ENCODE data around the gene PSTPIP1. TPM values are rescaled to one million over a fixed set of nuclear protein-coding genes. Genes with fewer than 3 reads are reported as not detected.

The PSTPIP1 gene
- total and polyA plus RNA-seq, 2 of the 4 experiments (the other 2 are of a cell fraction), result 0.36 to 1.1 TPM

DNA sequence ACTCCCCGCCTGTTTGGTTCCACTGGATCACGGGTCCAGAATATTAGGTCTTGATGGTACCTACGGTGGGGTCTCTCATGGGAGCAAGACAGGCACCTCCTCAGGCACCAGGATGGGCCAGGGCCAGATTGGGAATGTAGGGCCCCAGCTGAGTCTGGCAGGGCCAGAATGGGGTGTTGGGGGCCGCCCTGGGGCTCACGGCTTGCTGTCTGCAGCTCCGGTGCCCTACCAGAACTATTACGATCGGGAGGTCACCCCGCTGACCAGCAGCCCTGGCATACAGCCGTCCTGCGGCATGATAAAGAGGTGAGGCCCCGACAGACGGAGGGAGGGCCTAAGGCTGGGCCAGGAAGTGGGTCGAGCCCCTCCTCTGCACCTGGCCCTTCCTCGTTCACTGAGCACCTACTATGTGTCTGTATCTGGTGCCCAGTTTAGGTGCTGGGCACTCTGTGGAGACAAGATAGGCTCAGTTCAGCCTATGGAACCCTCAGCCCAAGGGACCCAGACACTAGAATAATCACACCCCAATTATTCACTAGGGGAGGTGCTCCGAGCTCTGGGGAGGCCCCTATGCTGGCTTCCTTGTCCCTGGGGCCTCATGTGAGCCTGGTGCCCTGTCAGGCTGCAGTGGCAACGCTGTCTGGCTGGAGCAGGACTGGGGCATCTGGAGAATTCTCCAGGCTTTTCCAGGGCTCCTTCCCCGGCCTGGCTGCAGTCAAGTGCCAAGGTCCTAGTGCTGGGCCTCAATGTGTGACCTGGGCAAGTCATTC lies 37.9 kb downstream of the PSTPIP1 start:
- no peaks in the 10 kb centered on the region for H3K9me3 ChIP-seq (ENCODE audit: control insufficient read depth, insufficient read depth, low read length)
- 0 out of 2 replicates have a peak, but pooled peaks cover 2% of the 10 kb centered on the region for H3K4me1 ChIP-seq (ENCODE audit: control insufficient read depth, insufficient read depth, low read length)
- no peak overlapping the region for H3K14ac ChIP-seq (replicated peaks; ENCODE audit: low read depth, low read length)
- no peak overlapping the region for H2BK5ac ChIP-seq (ENCODE audit: low read depth, low read length, poor library complexity, severe bottlenecking)
- no peaks in the 10 kb centered on the region for H3K27me3 ChIP-seq (ENCODE audit: control insufficient read depth, insufficient read depth, low read length)
- H3K79me1 ChIP-seq (ENCODE audit: low read depth in 1 of 2, low read length in 2 of 2), result peaks cover 0 to 14% of the 10 kb centered on the region in 2 experiments; a peak in 1 of 4 replicates
- no peak overlapping the region for H3K4me2 ChIP-seq (ENCODE audit: low read depth, low read length)
- H3K4ac ChIP-seq (ENCODE audit: low read depth, low read length), result no peak overlapping the region
- no peak overlapping the region for H4K91ac ChIP-seq (ENCODE audit: insufficient read depth, low read depth, low read length)
- in situ Hi-C loops (cut with MboI; ENCODE audit: low sequenced_read_pairs) (no loop called here), dilution Hi-C loops (cut with HindIII; ENCODE audit: low sequenced_read_pairs, unreplicated experiment) (no loop called here), intact Hi-C loops (cut with micrococcal nuclease) (no loop called here)
- H3K36me3 ChIP-seq (ENCODE audit: control insufficient read depth, insufficient read depth, low read length), result peaks cover 8% of the 10 kb centered on the region
- no peak overlapping the region for H3K9ac ChIP-seq (ENCODE audit: low read depth, low read length)
- no peak overlapping the region for H3K27ac ChIP-seq (ENCODE audit: insufficient read depth, low read length)
- H3K18ac ChIP-seq (ENCODE audit: low read depth, low read length), result no peak overlapping the region
- no peak overlapping the region for H2AFZ ChIP-seq (replicated peaks; ENCODE audit: low read length, poor library complexity)
- H3K56ac ChIP-seq (ENCODE audit: extremely low read depth, insufficient read depth, low read length), result no peak overlapping the region
- TF ChIP-seq CEBPB (IDR thresholded peaks at IDR 0.05; ENCODE audit: low read depth, low read length), result no peak
- no peak for TF ChIP-seq FOS (IDR thresholded peaks at IDR 0.05; ENCODE audit: low read depth, low read length)
- TF ChIP-seq MAFK (IDR thresholded peaks at IDR 0.05; ENCODE audit: low read depth, low read length), result no peak
- no peak for TF ChIP-seq POLR2A (IDR thresholded peaks at IDR 0.05; ENCODE audit: low read depth, low read length)
- TF ChIP-seq RFX5 (IDR thresholded peaks at IDR 0.05; ENCODE audit: low read depth, low read length), result no peak
- no peak for TF ChIP-seq ELK1 (IDR thresholded peaks at IDR 0.05; ENCODE audit: borderline replicate concordance, low read depth, low read length)
- TF ChIP-seq, protein P1, sequence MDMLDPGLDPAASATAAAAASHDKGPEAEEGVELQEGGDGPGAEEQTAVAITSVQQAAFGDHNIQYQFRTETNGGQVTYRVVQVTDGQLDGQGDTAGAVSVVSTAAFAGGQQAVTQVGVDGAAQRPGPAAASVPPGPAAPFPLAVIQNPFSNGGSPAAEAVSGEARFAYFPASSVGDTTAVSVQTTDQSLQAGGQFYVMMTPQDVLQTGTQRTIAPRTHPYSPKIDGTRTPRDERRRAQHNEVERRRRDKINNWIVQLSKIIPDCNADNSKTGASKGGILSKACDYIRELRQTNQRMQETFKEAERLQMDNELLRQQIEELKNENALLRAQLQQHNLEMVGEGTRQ (IDR thresholded peaks at IDR 0.05; ENCODE audit: low read depth, low read length), result no peak
- no peak for TF ChIP-seq CTCF (conservative IDR thresholded peaks at IDR 0.05; ENCODE audit: low read depth, low read length)
- TF ChIP-seq BHLHE40 (IDR thresholded peaks at IDR 0.05; ENCODE audit: low read depth, low read length), result no peak
- TF ChIP-seq RAD21 (IDR thresholded peaks at IDR 0.05; ENCODE audit: low read length), result no peak
- TF ChIP-seq CHD1 (IDR thresholded peaks at IDR 0.05; ENCODE audit: low read depth, low read length), result no peak
- CTCF ChIA-PET, result no interaction called here
- H4K5ac ChIP-seq (ENCODE audit: low read depth, low read length), result no peak overlapping the region
- H4K20me1 ChIP-seq (ENCODE audit: insufficient read depth, low read length), result peaks cover 4% of the 10 kb centered on the region; the same call in 1 of the 2 replicates
- ATAC-seq (ENCODE audit: low read depth) (no peak), DNase-seq (no peak)
- H3K9me1 ChIP-seq (ENCODE audit: insufficient read depth, low read length), result peaks cover 8% of the 10 kb centered on the region
- no peak overlapping the region for H4K8ac ChIP-seq (ENCODE audit: low read depth in 2 of 2, low read length in 2 of 2)
- H2AK9ac ChIP-seq (replicated peaks; ENCODE audit: low read depth, low read length, poor library complexity), result no peak overlapping the region
- WGBS, 2 experiments (ENCODE audit: extremely low coverage in 2 of 2, insufficient read length in 1 of 2), result 90% methylated on average over 7 of the region's 18 CpGs; no CpG with 5 or more reads in 1 of the 2 experiments
- H2AK5ac ChIP-seq (ENCODE audit: low read depth, low read length), result no peak overlapping the region
- POLR2A ChIA-PET (ENCODE audit: unreplicated experiment), result no interaction called here
- no peak overlapping the region for H2BK20ac ChIP-seq (ENCODE audit: low read depth, low read length)
- H2BK15ac ChIP-seq (ENCODE audit: low read depth, low read length), result no peak overlapping the region
- H3K23ac ChIP-seq (ENCODE audit: low read depth, low read length), result no peak overlapping the region
- BruUV-seq (replicated peaks), result no TSS peak
- no peak overlapping the region for H2BK120ac ChIP-seq (ENCODE audit: low read depth, low read length)
- no peak overlapping the region for H3K4me3 ChIP-seq (ENCODE audit: insufficient read depth, low read depth, low read length)
